ENCODE results near the gene DPY30. TPM values are rescaled to one million over a fixed set of nuclear protein-coding genes. Genes with fewer than 3 reads are reported as not detected.

The DPY30 gene
- total RNA-seq, 6 experiments from 2014 or later: 23.8 to 42.7 (median 34.7) TPM

GRCh38 chr2:31989946-31990345 lies 49.7 kb downstream of the DPY30 start:
- Histone ChIP-seq H3K27me3 (no peaks in the 10 kb centered on the region), H3K36me3 (no peaks in the 10 kb centered on the region), H3K4me1 (peaks cover 0 to 20% (median 5%) of the 10 kb centered on the region in 4 donors), H3K4me3 (no peak overlapping the region), H3K9me3 (no peaks in the 10 kb centered on the region), H3K27ac (no peak overlapping the region)
- no peak for DNase-seq
- intact Hi-C loops (cut with DNase I): no loop called here
- ATAC-seq: no peak
- WGBS (ENCODE audit: insufficient coverage, low coverage, low lambda C conversion rate, missing lambda C conversion rate): 77% methylated on average over 4 of the region's 4 CpGs
- TF ChIP-seq POLR2A (IDR thresholded peaks at IDR 0.05): no peak
- no peak for TF ChIP-seq CTCF (IDR thresholded peaks at IDR 0.05)

GRCh38 chr2:31987454-31988220 lies 52.0 kb downstream of the DPY30 start:
- Histone ChIP-seq H3K36me3 (no peaks in the 10 kb centered on the region), H3K27ac (peak overlapping the region in 1 of 3 donors; percentile 5), H3K27me3 (no peaks in the 10 kb centered on the region), H3K4me1 (peaks cover 0 to 10% (median 4%) of the 10 kb centered on the region in 4 donors), H3K4me3 (no peak overlapping the region), H3K9me3 (no peaks in the 10 kb centered on the region)
- DNase-seq (no peak), ATAC-seq (peak in 1 of 4 donors; percentile 78)
- no peak for TF ChIP-seq CTCF (IDR thresholded peaks at IDR 0.05)
- no peak for TF ChIP-seq POLR2A (IDR thresholded peaks at IDR 0.05)
- intact Hi-C loops (cut with DNase I): no loop called here
- 93% methylated on average over 2 of the region's 2 CpGs for WGBS (ENCODE audit: insufficient coverage, low coverage, low lambda C conversion rate, missing lambda C conversion rate)

- TF ChIP-seq POLR2A (IDR thresholded peaks at IDR 0.05): no peak
- H3K4me3 ChIP-seq: no peak overlapping the region
- H3K27ac ChIP-seq: no peak overlapping the region
- WGBS (ENCODE audit: insufficient coverage, low coverage, low lambda C conversion rate, missing lambda C conversion rate): 60% methylated on average over 3 of the region's 3 CpGs
- DNase-seq (no peak), ATAC-seq (peak in 1 of 4 donors; percentile 9)
- no peaks in the 10 kb centered on the region for H3K27me3 ChIP-seq
- H3K36me3 ChIP-seq: no peaks in the 10 kb centered on the region
- intact Hi-C loops (cut with DNase I): no loop called here
- H3K9me3 ChIP-seq: no peaks in the 10 kb centered on the region
- H3K4me1 ChIP-seq: peaks cover 0 to 4% (median 2%) of the 10 kb centered on the region in 4 donors
Measured at GRCh38 chr2:31986906-31987305, 52.7 kb downstream of the DPY30 start.

GRCh38 chr2:31983762-31984467 lies 55.7 kb downstream of the DPY30 start:
- TF ChIP-seq CTCF (IDR thresholded peaks at IDR 0.05) (no peak), POLR2A (IDR thresholded peaks at IDR 0.05) (no peak)
- intact Hi-C loops (cut with DNase I): no loop called here
- H3K27ac ChIP-seq: no peak overlapping the region
- H3K9me3 ChIP-seq: no peaks in the 10 kb centered on the region
- 80% methylated on average over 5 of the region's 5 CpGs for WGBS (ENCODE audit: insufficient coverage, low coverage, low lambda C conversion rate, missing lambda C conversion rate)
- H3K4me3 ChIP-seq: no peak overlapping the region
- DNase-seq (no peak), ATAC-seq (no peak)
- no peaks in the 10 kb centered on the region for H3K27me3 ChIP-seq
- no peaks in the 10 kb centered on the region for H3K36me3 ChIP-seq
- peaks cover 0 to 14% (median 0%) of the 10 kb centered on the region in 4 donors for H3K4me1 ChIP-seq

All from right lobe of liver (tissue), 6 donors.